WERI-Rb-1 (cell line): Measurements from ENCODE around the gene CADM1.
A peak's percentile ranks its signal among the peaks of the same experiment; 100 is the strongest.

Experiments
- DNase-seq: peaks from one replicate; pipeline ENCODE4 v3.0.0-alpha.2; 2020
- H3K27ac ChIP-seq: fragments of 250-450 bp; sonication (Bioruptor Pico); 2 replicates; pipeline ENCODE4 v1.5.1; 2020; ENCODE audit warnings: mild to moderate bottlenecking, moderate library complexity
- H3K27me3 ChIP-seq: fragments of 250-450 bp; sonication (Bioruptor Pico); 2 replicates; pipeline ENCODE4 v1.5.1; 2021; ENCODE audit warnings: mild to moderate bottlenecking, low read depth, moderate library complexity; ENCODE audit not compliant: insufficient read depth, severe bottlenecking
- H3K36me3 ChIP-seq: fragments of 250-450 bp; sonication (Bioruptor Pico); 2 replicates; pipeline ENCODE4 v1.5.1; 2020; ENCODE audit warnings: mild to moderate bottlenecking, moderate library complexity
- H3K4me3 ChIP-seq: 2 replicates; pipeline ENCODE4 v1.5.1; 2011; ENCODE audit warnings: low read depth, mild to moderate bottlenecking, control low read depth, low read length
- H3K9me3 ChIP-seq: fragments of 250-450 bp; sonication (Bioruptor Pico); 2 replicates; pipeline ENCODE4 v1.5.1; 2021; ENCODE audit warnings: mild to moderate bottlenecking, moderate library complexity; ENCODE audit not compliant: severe bottlenecking
- TF ChIP-seq, protein P1 (sequence below): IDR thresholded peaks from 2 replicates; pipeline ENCODE4 v1.5.1; 2011; ENCODE audit warnings: low read depth, mild to moderate bottlenecking, control low read depth, inconsistent platforms, low read length

CADM1 gene

DNA sequence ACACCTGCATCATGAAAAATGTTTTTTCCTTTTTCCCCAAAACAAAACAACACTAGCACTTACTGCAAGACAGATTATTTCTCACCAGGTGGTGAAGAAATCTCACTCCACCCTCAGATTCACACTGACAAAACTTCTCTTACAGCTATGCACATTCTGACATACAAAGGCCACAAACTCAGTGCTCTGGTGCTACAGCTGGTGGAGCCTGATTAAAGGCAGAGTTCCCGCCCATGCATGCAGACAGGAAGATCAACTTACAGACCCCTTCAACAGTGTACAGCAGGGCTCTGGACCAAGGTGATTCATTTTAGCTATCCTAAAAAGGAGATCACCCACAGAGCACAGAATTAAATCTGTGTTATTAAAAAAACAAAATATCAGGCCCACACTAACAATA, 112.6 kb downstream of the CADM1 start:
- peak; percentile 35 for DNase-seq
- Histone ChIP-seq H3K9me3 (no peaks in the 10 kb centered on the region), H3K27ac (no peak overlapping the region; the same call in 1 of the 2 replicates), H3K36me3 (no peaks in the 10 kb centered on the region), H3K4me3 (no peak overlapping the region), H3K27me3 (no peaks in the 10 kb centered on the region)
- TF ChIP-seq, protein P1, sequence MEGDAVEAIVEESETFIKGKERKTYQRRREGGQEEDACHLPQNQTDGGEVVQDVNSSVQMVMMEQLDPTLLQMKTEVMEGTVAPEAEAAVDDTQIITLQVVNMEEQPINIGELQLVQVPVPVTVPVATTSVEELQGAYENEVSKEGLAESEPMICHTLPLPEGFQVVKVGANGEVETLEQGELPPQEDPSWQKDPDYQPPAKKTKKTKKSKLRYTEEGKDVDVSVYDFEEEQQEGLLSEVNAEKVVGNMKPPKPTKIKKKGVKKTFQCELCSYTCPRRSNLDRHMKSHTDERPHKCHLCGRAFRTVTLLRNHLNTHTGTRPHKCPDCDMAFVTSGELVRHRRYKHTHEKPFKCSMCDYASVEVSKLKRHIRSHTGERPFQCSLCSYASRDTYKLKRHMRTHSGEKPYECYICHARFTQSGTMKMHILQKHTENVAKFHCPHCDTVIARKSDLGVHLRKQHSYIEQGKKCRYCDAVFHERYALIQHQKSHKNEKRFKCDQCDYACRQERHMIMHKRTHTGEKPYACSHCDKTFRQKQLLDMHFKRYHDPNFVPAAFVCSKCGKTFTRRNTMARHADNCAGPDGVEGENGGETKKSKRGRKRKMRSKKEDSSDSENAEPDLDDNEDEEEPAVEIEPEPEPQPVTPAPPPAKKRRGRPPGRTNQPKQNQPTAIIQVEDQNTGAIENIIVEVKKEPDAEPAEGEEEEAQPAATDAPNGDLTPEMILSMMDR = no peak

DNA sequence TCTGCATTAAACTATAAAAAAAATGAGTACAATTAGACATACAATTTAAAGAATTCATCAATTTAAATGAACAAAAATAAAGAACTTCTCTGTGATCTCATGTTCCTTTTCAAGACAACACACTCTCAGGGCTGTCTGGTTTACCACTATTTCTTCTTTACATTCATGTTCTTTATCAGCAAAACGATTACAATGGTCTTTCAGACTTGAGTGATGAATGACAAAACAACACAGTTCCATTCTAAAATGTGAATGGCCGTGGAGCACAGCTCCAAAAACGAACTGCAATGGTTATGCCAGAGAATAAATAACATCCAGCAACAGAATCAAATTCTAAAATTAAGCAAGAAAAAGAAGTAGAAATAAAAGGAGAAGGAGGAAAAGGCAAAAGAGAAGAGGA, 113.1 kb downstream of the CADM1 start:
- no peak for DNase-seq
- H3K4me3 ChIP-seq = no peak overlapping the region
- no peaks in the 10 kb centered on the region for H3K27me3 ChIP-seq
- no peaks in the 10 kb centered on the region for H3K36me3 ChIP-seq
- no peaks in the 10 kb centered on the region for H3K9me3 ChIP-seq
- H3K27ac ChIP-seq = no peak overlapping the region
- TF ChIP-seq, protein P1 = no peak

DNA sequence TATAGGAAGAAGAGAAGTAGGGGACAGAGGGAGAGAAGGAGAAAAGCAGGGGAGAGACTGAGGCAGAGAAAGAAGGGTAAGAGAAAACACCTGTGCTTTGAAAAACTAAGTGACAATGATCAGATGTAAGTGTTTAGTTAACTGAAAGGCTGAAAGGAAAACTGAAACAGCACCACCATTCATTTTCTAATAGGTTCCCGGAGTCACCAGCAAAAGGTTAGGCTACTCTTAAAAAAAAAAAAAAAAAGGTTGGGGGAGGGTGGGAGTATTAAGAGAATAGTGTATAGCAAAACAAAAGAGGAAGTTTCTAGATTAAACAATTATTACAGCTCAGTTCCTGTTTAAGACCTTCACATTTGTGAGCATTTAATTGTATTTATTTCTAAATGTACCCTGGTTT, 113.8 kb downstream of the CADM1 start:
- H3K27me3 ChIP-seq = no peaks in the 10 kb centered on the region
- no peak for DNase-seq

DNA sequence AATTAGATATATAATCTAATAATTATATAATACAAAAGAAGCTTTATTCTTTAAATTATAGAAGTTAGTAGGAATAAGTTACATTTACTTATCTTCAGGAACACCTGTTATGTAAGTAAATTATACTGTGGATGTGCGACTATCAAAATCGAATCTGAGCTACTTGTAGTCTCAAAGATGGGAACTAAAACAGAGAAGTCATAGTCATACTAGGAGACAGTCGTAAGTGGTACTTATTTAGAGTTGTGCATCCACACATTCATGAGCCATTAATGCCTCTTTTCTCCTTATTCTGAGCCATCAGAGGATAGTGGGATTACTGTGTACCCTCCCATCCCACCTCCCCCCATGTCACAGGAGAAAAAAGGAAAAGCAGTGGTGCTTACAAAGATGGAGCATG, 114.4 kb downstream of the CADM1 start:
- no peak for DNase-seq
- TF ChIP-seq, protein P1 = no peak
- no peaks in the 10 kb centered on the region for H3K36me3 ChIP-seq
- no peaks in the 10 kb centered on the region for H3K9me3 ChIP-seq
- H3K27me3 ChIP-seq = no peaks in the 10 kb centered on the region
- no peak overlapping the region for H3K27ac ChIP-seq
- H3K4me3 ChIP-seq = no peak overlapping the region

More for the DNA sequence above, 113.8 kb downstream of the CADM1 start:
- TF ChIP-seq, protein P1 = no peak
- H3K9me3 ChIP-seq = no peaks in the 10 kb centered on the region
- H3K36me3 ChIP-seq = no peaks in the 10 kb centered on the region
- H3K4me3 ChIP-seq = no peak overlapping the region
- no peak overlapping the region for H3K27ac ChIP-seq

- no peaks in the 10 kb centered on the region for H3K27me3 ChIP-seq
- TF ChIP-seq, protein P1 = no peak
- H3K9me3 ChIP-seq = no peaks in the 10 kb centered on the region
- H3K27ac ChIP-seq = no peak overlapping the region
- DNase-seq = no peak
- H3K4me3 ChIP-seq = no peak overlapping the region
- H3K36me3 ChIP-seq = no peaks in the 10 kb centered on the region
Measured at GRCh38 chr11:115385226-115385625, 119.0 kb downstream of the CADM1 start.

DNA sequence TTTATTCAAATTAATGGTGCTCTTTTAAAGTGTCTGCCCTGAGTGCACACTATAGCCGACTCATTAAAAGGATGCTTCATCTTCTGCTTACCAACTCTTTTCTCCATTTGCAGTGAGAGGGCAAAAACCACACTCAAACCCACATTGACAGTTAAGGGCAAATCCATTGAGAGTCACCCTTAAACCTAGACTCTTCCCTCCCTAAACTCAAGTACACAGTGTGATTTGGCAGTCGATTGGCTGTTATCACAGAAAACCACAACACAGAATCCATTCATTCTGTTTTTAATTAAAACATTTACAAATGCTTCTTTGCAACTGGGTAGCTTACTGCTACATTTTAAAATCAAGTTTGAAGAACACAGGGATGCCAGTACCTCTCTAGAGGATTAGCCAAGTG, 120.0 kb downstream of the CADM1 start:
- H3K27ac ChIP-seq = no peak overlapping the region
- no peaks in the 10 kb centered on the region for H3K27me3 ChIP-seq
- H3K9me3 ChIP-seq = no peaks in the 10 kb centered on the region
- DNase-seq = no peak
- H3K36me3 ChIP-seq = no peaks in the 10 kb centered on the region
- no peak overlapping the region for H3K4me3 ChIP-seq
- TF ChIP-seq, protein P1 = no peak
